NOMO-1 treated with DMSO at 0.1 percent for 48 hours (cell line): ENCODE measurements around the gene NPAS3.
"Not testable (repeated sequence)": the region's sequence is repeated elsewhere in the genome, so short reads cannot be mapped to it uniquely, and the experiment has no call there.

Source experiments
- DNase-seq: peaks from one replicate; lab custom pipeline; 2025; ENCODE audit not compliant: unreplicated experiment; lab: John Stamatoyannopoulos, UW

NPAS3 gene

DNA sequence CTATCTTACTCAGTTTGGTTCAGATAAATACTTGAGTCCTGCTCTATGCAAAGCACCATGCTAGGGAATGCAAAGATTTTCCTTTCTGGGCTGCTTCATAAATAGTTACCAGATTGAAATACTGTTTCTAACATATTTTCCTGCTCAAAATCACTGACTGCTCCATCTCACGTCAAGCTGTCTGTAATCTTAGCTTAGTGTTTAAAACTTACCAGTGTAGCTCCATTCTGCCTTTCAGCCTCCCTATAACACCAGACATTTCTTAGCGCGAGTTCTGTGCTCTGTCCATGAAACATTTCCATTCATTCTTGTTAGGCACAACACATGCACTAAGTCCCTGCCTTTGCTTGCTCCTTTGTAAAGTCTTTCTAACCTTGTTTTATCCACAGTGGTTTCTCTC is 129.4 kb downstream of the NPAS3 start:
- DNase-seq = no peak

GRCh38 chr14:33068626-33069025 is 129.9 kb downstream of the NPAS3 start:
- DNase-seq = no peak

- DNase-seq = no peak
Measured at GRCh38 chr14:33070475-33070874, 131.8 kb downstream of the NPAS3 start.

- DNase-seq = no peak
Measured at GRCh38 chr14:33073023-33073422, 134.3 kb downstream of the NPAS3 start.

- no peak for DNase-seq
Measured at GRCh38 chr14:33081259-33081658, 142.6 kb downstream of the NPAS3 start.

DNA sequence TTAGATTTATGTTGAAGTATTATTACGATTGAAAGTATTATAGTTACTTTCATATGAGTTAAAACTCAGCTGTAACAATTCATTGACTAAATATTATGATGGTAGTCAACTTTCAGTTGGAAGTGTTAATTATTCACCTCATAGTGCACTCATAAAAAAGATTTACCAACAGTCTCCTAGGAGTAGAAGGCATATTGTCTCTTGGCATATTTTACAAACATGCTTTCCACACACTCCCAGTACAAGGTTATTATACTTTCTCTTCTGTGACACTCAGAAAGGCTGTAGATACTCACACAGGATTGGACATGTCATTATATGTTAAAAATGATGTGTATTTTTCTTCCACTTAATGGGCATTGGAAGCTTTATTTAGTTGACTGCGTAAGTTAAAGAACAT is 147.1 kb downstream of the NPAS3 start:
- DNase-seq = no peak

DNA sequence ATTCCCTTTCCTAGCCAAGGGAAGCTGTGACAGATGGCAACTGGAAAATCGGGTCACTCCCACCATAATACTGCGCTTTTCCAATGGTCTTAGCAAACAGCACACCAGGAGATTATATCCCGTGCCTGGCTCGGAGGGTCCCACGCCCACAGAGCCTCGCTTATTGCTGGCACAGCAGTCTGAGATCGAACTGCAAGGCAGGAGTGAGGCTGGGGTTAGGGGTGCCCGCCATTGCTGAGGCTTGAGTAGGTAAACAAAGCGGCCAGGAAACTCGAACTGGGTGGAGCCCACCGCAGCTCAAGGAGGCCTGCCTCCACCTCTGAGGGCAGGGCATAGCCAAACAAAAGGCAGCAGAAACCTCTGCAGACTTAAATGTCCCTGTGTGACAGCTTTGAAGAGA is 149.6 kb downstream of the NPAS3 start:
- not testable (repeated sequence) for DNase-seq

DNA sequence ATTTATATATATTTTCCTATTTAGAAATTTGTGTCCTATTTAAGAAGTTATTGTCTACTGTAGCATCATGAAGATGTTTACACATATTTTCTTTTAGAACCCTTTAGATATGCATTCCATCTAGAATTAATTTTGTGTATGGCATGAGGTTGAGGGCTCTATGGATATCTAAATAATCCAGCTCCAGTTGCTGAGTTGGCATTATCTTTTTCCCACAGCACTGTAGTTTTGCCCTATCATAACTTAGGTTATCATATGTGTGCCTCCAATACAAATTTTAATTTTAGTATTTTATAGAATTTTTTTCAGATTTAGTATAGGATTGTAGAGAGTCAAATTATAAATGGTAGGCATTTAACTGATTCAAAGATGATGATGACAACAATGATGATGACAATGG is 159.3 kb downstream of the NPAS3 start:
- no peak for DNase-seq

- no peak for DNase-seq
Measured at GRCh38 chr14:33103489-33103888, 164.8 kb downstream of the NPAS3 start.

- DNase-seq = no peak
Measured at GRCh38 chr14:33103966-33104365, 165.3 kb downstream of the NPAS3 start.

- no peak for DNase-seq
Measured at GRCh38 chr14:33110737-33111443, 172.2 kb downstream of the NPAS3 start.

DNA sequence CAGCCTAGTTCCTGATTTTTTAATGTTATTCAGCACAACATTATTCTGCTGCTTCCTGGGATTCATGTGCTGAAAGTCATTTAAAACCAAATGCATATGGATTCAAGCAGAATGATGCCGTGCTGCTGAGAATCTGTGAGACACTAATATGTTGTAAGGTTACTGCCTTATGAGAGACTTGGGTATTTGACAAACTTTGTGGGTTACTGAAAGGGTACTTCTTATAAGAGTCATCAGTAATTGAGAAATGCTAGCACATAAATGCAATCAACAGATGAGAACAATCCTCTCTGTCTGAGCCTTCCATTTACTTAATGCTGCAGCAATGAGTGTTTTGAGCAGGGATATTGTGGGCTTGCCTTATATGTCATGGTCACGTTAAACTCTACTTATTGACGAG is 175.7 kb downstream of the NPAS3 start:
- DNase-seq = no peak

GRCh38 chr14:33118668-33119067 is 180.0 kb downstream of the NPAS3 start:
- DNase-seq = no peak

- no peak for DNase-seq
Measured at GRCh38 chr14:33120341-33120740, 181.7 kb downstream of the NPAS3 start.

DNA sequence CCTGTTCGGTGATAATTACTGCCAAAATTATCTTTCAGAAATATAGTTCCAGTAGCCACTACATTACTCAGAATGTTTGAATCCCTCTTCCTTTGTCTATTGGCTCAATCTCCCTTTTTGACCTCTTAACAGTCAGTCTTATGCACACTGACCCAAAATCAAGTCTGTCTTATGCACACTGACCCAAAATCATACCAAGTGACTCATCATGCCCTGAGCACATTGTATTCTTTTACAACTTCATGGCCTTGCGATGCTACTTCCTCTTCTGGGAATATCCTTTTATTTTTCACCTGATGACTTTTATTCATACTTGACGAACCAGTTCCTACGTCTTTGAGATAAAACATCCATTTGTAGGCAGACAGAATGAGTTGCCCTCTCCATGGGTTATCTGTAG is 182.3 kb downstream of the NPAS3 start:
- no peak for DNase-seq

DNA sequence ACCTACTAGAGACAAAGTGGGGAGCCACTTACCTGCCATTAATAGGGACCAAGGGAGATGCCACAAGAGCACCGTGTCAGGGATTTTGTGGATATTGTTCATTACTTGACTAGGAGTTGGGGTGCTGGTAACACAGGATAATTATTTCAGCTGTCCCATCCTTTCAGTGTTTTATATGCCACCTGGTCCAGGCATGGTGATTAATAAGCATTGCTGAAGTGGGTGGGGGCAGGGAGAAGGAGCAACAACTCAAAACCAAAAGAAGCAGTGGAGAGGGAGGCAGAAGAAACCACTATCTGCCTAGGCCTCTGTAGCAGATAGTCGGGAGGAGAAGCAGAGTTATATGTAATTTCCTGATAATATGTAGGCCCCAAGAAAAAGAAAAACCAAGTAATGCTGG is 184.6 kb downstream of the NPAS3 start:
- no peak for DNase-seq

DNA sequence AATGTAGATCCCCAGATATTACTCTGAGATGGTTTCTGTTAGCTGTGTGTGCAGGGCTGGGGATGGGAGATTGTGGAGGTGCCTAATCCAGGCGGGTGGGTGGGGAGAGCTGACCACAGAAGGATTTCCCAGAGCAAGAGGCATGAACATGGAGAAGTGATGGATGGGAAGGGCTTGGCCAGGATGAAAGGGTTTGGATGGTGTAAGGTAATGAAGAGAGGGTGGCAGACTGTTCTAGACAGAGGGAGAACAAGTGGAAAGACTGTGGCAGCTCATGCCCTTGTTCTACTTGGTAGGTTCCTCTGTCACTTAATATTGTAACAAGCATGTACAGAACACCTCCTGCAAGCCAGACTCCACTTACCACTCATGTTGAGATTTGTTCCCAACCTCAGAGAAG is 187.8 kb downstream of the NPAS3 start:
- DNase-seq = no peak

DNA sequence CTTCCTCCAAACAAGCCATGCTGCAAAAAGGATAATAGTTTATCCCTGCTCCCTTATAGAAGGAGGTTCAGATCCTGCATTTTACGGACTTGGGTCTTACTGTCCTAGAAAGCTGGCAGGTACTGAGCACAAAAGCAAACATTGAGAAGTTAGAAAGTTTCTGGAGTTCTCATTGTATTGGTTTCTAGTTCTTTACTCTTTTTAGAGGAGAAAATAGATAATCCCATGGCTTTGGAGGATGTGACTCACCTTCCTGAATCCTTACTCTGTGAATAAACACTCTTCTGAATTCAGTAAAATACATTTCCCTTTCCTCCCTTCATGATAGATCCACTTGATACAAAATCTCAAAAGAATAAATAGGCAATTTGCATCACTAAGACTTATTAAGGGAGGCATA is 188.9 kb downstream of the NPAS3 start:
- DNase-seq = no peak

DNA sequence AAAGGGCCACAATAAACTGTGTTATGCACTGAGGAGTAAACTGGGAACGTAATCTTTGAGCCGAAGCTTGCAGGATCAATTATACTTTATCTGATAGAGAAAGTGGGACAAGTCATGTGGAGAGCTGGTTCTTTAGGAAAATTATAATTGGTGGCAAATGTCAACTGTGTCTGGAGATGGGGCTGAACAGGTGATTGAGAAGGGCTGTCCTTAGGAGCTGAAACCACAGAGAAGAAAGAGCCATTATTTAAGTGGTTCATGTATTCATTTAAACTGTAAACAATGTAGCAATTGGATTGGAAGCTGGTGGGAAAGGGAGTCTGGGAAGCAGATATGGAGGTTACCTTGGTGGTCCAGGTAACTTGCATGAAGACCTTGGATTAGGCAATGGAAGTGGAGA is 193.1 kb downstream of the NPAS3 start:
- DNase-seq = no peak

GRCh38 chr14:33134162-33134561 is 195.5 kb downstream of the NPAS3 start:
- no peak for DNase-seq

DNA sequence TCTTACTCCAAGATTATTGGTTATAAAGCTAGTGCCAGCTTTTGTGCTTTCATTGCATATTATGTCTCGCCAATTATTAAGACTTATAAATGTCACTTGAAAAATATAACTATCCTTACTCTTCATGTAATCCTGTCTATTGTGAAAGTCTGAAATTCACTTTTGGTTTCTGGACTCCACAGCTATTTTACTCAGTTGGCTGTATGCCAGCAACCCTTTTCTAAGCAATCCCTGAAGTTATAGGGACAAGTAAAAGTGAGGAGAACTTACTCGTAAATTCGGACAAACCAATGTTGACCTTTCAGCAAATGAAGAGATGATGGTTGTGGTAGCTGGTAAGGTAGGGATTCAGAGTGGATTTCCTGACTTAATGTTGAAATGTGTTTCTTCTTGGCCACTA is 196.3 kb downstream of the NPAS3 start:
- DNase-seq = no peak

- DNase-seq = no peak
Measured at GRCh38 chr14:33150666-33151428, 212.2 kb downstream of the NPAS3 start.

DNA sequence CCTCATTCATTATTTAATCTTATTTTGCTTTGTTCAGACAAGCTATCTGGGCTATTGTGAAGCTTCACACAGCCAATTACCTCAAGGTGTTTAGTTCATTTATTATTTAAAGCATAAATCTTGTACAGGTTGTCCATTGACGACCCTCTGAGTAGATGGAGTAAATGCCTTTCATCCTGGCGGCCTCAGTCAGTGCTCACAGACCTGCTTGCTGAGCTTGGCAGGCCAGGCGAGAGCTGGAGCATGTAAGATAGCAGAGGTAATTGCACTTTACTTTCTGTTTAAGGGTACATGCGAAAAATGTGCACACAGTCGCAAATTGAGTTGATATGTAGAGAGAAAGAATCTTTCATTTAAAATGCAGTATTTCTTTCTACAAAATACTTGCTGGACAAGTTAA is 224.4 kb downstream of the NPAS3 start:
- no peak for DNase-seq
